Astrocyte of the spinal cord (primary cell): ENCODE measurements around the gene ZBTB40.

ENCODE experiments used
- DNase-seq: peaks from one replicate; pipeline ENCODE4 v3.0.0; 2011; ENCODE audit warnings: low read depth, low spot score
- H3K4me3 ChIP-seq: 2 replicates; pipeline ENCODE4 v1.5.1; 2011; ENCODE audit warnings: low read depth, mild to moderate bottlenecking, low read length, moderate library complexity
- CTCF ChIP-seq: IDR thresholded peaks from 2 replicates; pipeline ENCODE4 v1.5.1; 2012; ENCODE audit warnings: low read depth, mild to moderate bottlenecking, low read length, inconsistent platforms
- in situ Hi-C: cut with HindIII; loops from 2 replicates; pipeline ENCODE4 v1.10.0; 2017; ENCODE audit warnings: low sequenced_read_pairs

The ZBTB40 gene

GRCh38 chr1:22452481-22452957, 868 bp downstream of the ZBTB40 start:
- in situ Hi-C loops = no loop called here

GRCh38 chr1:22453181-22453580, 1.5 kb downstream of the ZBTB40 start:
- H3K4me3 ChIP-seq = peak overlapping the region; percentile 84
- in situ Hi-C loops = no loop called here
- no peak for DNase-seq
- no peak for TF ChIP-seq CTCF

More at GRCh38 chr1:22452481-22452957, 868 bp downstream of the ZBTB40 start:
- DNase-seq = no peak
- H3K4me3 ChIP-seq = peak overlapping the region; percentile 84
- TF ChIP-seq CTCF = no peak

GRCh38 chr1:22454476-22455056, 2.9 kb downstream of the ZBTB40 start:
- DNase-seq = no peak
- no peak for TF ChIP-seq CTCF
- in situ Hi-C loops = no loop called here
- H3K4me3 ChIP-seq = no peak overlapping the region

- no peak for TF ChIP-seq CTCF
- no peak for DNase-seq
- in situ Hi-C loops = no loop called here
- H3K4me3 ChIP-seq = no peak overlapping the region
Observed at GRCh38 chr1:22457345-22457744, 5.7 kb downstream of the ZBTB40 start.

GRCh38 chr1:22457836-22458235, 6.2 kb downstream of the ZBTB40 start:
- no peak for TF ChIP-seq CTCF
- no peak overlapping the region for H3K4me3 ChIP-seq
- no peak for DNase-seq
- in situ Hi-C loops = no loop called here

- TF ChIP-seq CTCF = no peak
- no peak for DNase-seq
- in situ Hi-C loops = no loop called here
- no peak overlapping the region for H3K4me3 ChIP-seq
Observed at GRCh38 chr1:22461100-22461499, 9.4 kb downstream of the ZBTB40 start.
